B cell (primary cell): Measurements from ENCODE around the gene KCNIP2.

Experiments
- CTCF ChIP-seq: fragments of 200-600 bp; IDR thresholded peaks from one replicate; pipeline ENCODE4 v1.8.0; 2022; ENCODE audit warnings: antibody characterized with exemption, mild to moderate bottlenecking
- EZH2 ChIP-seq: IDR thresholded peaks from 2 replicates; pipeline ENCODE4 v1.6.1; 2012; ENCODE audit warnings: borderline replicate concordance, low read depth, mild to moderate bottlenecking, moderate library complexity, low read length; ENCODE audit not compliant: insufficient read depth, poor library complexity, severe bottlenecking

DNA sequence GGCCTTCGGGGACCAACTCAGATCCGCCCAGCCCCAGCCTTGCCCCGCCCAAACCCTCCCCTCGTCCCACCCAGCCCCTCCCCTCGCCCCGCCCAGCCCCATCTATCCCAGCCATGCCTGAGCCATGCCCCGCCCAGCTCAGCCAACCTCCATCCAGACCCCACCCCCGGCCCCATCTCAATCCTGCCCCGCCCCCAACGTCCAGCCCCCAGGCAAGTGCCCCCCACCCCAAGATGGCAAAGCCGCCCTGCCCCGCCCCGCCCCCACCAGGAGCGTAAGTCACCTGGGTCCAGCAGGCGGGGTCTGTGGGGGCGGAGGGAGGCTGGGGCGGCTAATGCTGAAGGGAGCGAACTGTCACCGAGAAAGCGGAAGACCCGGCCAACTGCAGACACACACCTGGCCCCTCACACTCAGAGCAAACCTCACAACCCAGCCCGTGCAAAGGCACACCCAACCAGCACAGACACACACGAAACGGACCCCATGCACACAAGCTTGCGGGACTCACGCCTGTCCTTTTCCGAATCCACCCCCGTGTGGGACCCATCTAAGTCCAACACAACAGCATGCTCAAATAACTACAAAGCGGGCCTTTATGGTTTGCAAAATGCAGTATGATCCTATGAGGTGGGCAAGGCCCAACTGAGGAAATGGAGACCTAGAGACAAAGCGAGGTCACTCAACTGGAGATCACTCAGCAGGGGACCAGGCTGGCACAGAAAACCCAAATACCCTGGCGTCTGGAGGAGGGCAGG is 13.9 kb downstream of the KCNIP2 start:
- TF ChIP-seq EZH2: no peak
- TF ChIP-seq CTCF: no peak
